ENCODE measurements around the gene APIP. TPM values are rescaled to one million over a fixed set of nuclear protein-coding genes. Genes with fewer than 3 reads are reported as not detected.

APIP gene
- total and polyA plus RNA-seq, 10 of the 15 experiments (the other 5 are each of a cell fraction or from before 2014, with no cell fraction given) = 26.8 to 87.1 (median 52.8) TPM

DNA sequence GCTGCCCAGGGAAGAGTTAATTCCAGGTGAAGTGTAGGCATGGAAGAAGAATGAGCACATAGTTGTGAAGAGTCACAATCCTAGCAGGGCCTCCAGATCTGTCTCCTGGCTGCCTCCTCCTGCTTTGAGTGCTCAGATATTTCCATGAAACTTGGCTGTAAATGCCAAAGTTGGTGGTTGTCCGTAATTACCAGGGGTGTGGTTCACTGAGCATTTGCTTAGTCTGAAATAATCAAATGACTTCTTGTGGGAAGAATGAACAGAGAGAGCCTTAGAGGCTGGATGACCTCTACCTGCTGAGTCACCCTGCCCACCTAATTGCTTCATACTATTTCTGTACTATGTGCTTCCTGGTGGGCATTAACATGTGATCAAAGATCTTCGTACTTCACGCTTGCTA is 50.9 kb downstream of the APIP start:
- SMC1A ChIA-PET (ENCODE audit: uncharacterized antibody, unreplicated experiment) = no interaction called here
- Histone ChIP-seq H3K4me1 (ENCODE audit: control insufficient read depth, insufficient read depth, low read length) (no peaks in the 10 kb centered on the region), H3K27ac (ENCODE audit: control insufficient read depth, insufficient read depth) (no peak overlapping the region), H3K9me3 (replicated peaks; ENCODE audit: control insufficient read depth, insufficient read depth, low read length) (no peaks in the 10 kb centered on the region), H3K36me3 (ENCODE audit: control insufficient read depth in 2 of 2, insufficient read depth in 2 of 2, low read length in 1 of 2) (no peaks in the 10 kb centered on the region), H2AFZ (ENCODE audit: control insufficient read depth, low read depth, low read length) (no peak overlapping the region), H3K4me2 (ENCODE audit: control insufficient read depth, insufficient read depth) (no peak overlapping the region), H3K79me2 (ENCODE audit: control insufficient read depth, insufficient read depth, low read length) (no peaks in the 10 kb centered on the region), H4K20me1 (ENCODE audit: control insufficient read depth, insufficient read depth) (no peaks in the 10 kb centered on the region), H3K27me3 (replicated peaks in 1 of 2; ENCODE audit: control insufficient read depth in 2 of 2, insufficient read depth in 2 of 2, low read length in 1 of 2) (no peaks in the 10 kb centered on the region; a peak in 2 of 4 replicates), H3K9ac (ENCODE audit: control insufficient read depth, insufficient read depth, low read length) (no peak overlapping the region), H3K4me3 (no peak overlapping the region)
- DNase-seq (ENCODE audit: low read depth, low spot score) (no peak), FAIRE-seq (no peak), ATAC-seq (no peak)
- 71% methylated on average over 3 of the region's 3 CpGs for WGBS (ENCODE audit: insufficient coverage, insufficient replicate concordance, low lambda C conversion rate, missing lambda C conversion rate)
- POLR2A ChIA-PET = no interaction called here
- TF ChIP-seq GATAD2B (conservative IDR thresholded peaks at IDR 0.05; ENCODE audit: low read depth) (no peak), KLF5 (IDR thresholded peaks at IDR 0.05; ENCODE audit: partially characterized antibody) (no peak)
- intact Hi-C loops (cut with micrococcal nuclease; ENCODE audit: unreplicated experiment) (no loop called here), in situ Hi-C loops (cut with MboI) (no loop called here)
- BruUV-seq (replicated peaks) = no TSS peak
- RAD21 ChIA-PET (ENCODE audit: unreplicated experiment) = no interaction called here
- CTCF ChIA-PET = no interaction called here

- intact Hi-C loops (cut with micrococcal nuclease; ENCODE audit: unreplicated experiment) = no loop called here
- Histone ChIP-seq H4K20me1 (ENCODE audit: control insufficient read depth, insufficient read depth) (no peaks in the 10 kb centered on the region), H3K9me3 (replicated peaks; ENCODE audit: control insufficient read depth, insufficient read depth, low read length) (no peaks in the 10 kb centered on the region), H3K4me1 (ENCODE audit: control insufficient read depth, insufficient read depth, low read length) (no peaks in the 10 kb centered on the region), H3K79me2 (ENCODE audit: control insufficient read depth, insufficient read depth, low read length) (no peaks in the 10 kb centered on the region), H2AFZ (ENCODE audit: control insufficient read depth, low read depth, low read length) (no peak overlapping the region), H3K4me2 (ENCODE audit: control insufficient read depth, insufficient read depth) (no peak overlapping the region), H3K36me3 (ENCODE audit: control insufficient read depth in 2 of 2, insufficient read depth in 2 of 2, low read length in 1 of 2) (no peaks in the 10 kb centered on the region), H3K27ac (ENCODE audit: control insufficient read depth, insufficient read depth) (no peak overlapping the region), H3K27me3 (replicated peaks in 1 of 2; ENCODE audit: control insufficient read depth in 2 of 2, insufficient read depth in 2 of 2, low read length in 1 of 2) (no peaks in the 10 kb centered on the region; a peak in 2 of 4 replicates), H3K4me3 (no peak overlapping the region), H3K9ac (ENCODE audit: control insufficient read depth, insufficient read depth, low read length) (no peak overlapping the region)
- ChIA-PET POLR2A (no interaction called here), RAD21 (ENCODE audit: unreplicated experiment) (no interaction called here), SMC1A (ENCODE audit: uncharacterized antibody, unreplicated experiment) (no interaction called here), CTCF (no interaction called here)
- no TSS peak for BruUV-seq (replicated peaks)
- 37% methylated on average over 2 of the region's 2 CpGs for WGBS (ENCODE audit: insufficient coverage, insufficient replicate concordance, low lambda C conversion rate, missing lambda C conversion rate)
- in situ Hi-C loops (cut with MboI) = no loop called here
- no peak for DNase-seq (ENCODE audit: low read depth, low spot score)
- no peak for ATAC-seq
- FAIRE-seq = no peak
- TF ChIP-seq, protein P1, sequence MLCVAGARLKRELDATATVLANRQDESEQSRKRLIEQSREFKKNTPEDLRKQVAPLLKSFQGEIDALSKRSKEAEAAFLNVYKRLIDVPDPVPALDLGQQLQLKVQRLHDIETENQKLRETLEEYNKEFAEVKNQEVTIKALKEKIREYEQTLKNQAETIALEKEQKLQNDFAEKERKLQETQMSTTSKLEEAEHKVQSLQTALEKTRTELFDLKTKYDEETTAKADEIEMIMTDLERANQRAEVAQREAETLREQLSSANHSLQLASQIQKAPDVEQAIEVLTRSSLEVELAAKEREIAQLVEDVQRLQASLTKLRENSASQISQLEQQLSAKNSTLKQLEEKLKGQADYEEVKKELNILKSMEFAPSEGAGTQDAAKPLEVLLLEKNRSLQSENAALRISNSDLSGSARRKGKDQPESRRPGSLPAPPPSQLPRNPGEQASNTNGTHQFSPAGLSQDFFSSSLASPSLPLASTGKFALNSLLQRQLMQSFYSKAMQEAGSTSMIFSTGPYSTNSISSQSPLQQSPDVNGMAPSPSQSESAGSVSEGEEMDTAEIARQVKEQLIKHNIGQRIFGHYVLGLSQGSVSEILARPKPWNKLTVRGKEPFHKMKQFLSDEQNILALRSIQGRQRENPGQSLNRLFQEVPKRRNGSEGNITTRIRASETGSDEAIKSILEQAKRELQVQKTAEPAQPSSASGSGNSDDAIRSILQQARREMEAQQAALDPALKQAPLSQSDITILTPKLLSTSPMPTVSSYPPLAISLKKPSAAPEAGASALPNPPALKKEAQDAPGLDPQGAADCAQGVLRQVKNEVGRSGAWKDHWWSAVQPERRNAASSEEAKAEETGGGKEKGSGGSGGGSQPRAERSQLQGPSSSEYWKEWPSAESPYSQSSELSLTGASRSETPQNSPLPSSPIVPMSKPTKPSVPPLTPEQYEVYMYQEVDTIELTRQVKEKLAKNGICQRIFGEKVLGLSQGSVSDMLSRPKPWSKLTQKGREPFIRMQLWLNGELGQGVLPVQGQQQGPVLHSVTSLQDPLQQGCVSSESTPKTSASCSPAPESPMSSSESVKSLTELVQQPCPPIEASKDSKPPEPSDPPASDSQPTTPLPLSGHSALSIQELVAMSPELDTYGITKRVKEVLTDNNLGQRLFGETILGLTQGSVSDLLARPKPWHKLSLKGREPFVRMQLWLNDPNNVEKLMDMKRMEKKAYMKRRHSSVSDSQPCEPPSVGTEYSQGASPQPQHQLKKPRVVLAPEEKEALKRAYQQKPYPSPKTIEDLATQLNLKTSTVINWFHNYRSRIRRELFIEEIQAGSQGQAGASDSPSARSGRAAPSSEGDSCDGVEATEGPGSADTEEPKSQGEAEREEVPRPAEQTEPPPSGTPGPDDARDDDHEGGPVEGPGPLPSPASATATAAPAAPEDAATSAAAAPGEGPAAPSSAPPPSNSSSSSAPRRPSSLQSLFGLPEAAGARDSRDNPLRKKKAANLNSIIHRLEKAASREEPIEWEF (IDR thresholded peaks at IDR 0.05; ENCODE audit: insufficient replicate concordance, low read depth, low read length) = no peak
- TF ChIP-seq POLR2AphosphoS2 (IDR thresholded peaks at IDR 0.05; ENCODE audit: low read depth, low read length) (no peak), NRF1 (conservative IDR thresholded peaks at IDR 0.05; ENCODE audit: low read depth, low read length) (no peak), TAF1 (IDR thresholded peaks at IDR 0.05; ENCODE audit: borderline replicate concordance, low read depth, low read length) (no peak), RAD21 (IDR thresholded peaks at IDR 0.05; ENCODE audit: insufficient read depth, low read depth, low read length) (no peak), USF2 (IDR thresholded peaks at IDR 0.05; ENCODE audit: borderline replicate concordance, low read depth, low read length) (no peak), NFIC (IDR thresholded peaks at IDR 0.05; ENCODE audit: low read depth, low read length) (no peak), ATF7 (IDR thresholded peaks at IDR 0.05; ENCODE audit: low read depth) (no peak), RAD51 (IDR thresholded peaks at IDR 0.05) (no peak)
Measured at GRCh38 chr11:34864424-34864823, 51.8 kb downstream of the APIP start.
